ENCODE results near the gene SELENBP1.
"Not testable (repeated sequence)": the region's sequence is repeated elsewhere in the genome, so short reads cannot be mapped to it uniquely, and the experiment has no call there.

SELENBP1 gene

GRCh38 chr1:151372058-151372934, at the start of gene SELENBP1:
Gene SELENBP1, minus strand, starts transcription at chr1:151372705. Its CDS starts 64 bp downstream, at chr1:151372641.
- no peak for DNase-seq

GRCh38 chr1:151419819-151420218, 47.3 kb upstream of the SELENBP1 start:
- DNase-seq = no peak

- no peak for DNase-seq
Measured at GRCh38 chr1:151418081-151418480, 45.6 kb upstream of the SELENBP1 start.

- DNase-seq = no peak
Measured at GRCh38 chr1:151416231-151416630, 43.7 kb upstream of the SELENBP1 start.

- DNase-seq = no peak
Measured at GRCh38 chr1:151411884-151412283, 39.4 kb upstream of the SELENBP1 start.

- DNase-seq = no peak
Measured at GRCh38 chr1:151408891-151409290, 36.4 kb upstream of the SELENBP1 start.

- DNase-seq = no peak
Measured at GRCh38 chr1:151407304-151407703, 34.8 kb upstream of the SELENBP1 start.

GRCh38 chr1:151406176-151406575, 33.7 kb upstream of the SELENBP1 start:
- no peak for DNase-seq

- no peak for DNase-seq
Measured at GRCh38 chr1:151405187-151405951, 32.9 kb upstream of the SELENBP1 start.

GRCh38 chr1:151403612-151404011, 31.1 kb upstream of the SELENBP1 start:
- no peak for DNase-seq

GRCh38 chr1:151402764-151403163, 30.3 kb upstream of the SELENBP1 start:
- DNase-seq = no peak

GRCh38 chr1:151401860-151402259, 29.4 kb upstream of the SELENBP1 start:
- DNase-seq = no peak

GRCh38 chr1:151401125-151401788, 28.8 kb upstream of the SELENBP1 start:
- no peak for DNase-seq

GRCh38 chr1:151399324-151400171, 27.0 kb upstream of the SELENBP1 start, which contains the start of gene PSMB4:
Gene PSMB4, plus strand, starts transcription at chr1:151399573. Its CDS starts 15 bp downstream, at chr1:151399588.
- DNase-seq = peak; percentile 93

- DNase-seq = not testable (repeated sequence)
Measured at GRCh38 chr1:151396265-151396664, 23.8 kb upstream of the SELENBP1 start.

GRCh38 chr1:151393583-151393982, 21.1 kb upstream of the SELENBP1 start:
- DNase-seq = no peak

GRCh38 chr1:151391079-151391563, 18.6 kb upstream of the SELENBP1 start:
- no peak for DNase-seq

- not testable (repeated sequence) for DNase-seq
Measured at GRCh38 chr1:151390221-151391078, 17.9 kb upstream of the SELENBP1 start.

GRCh38 chr1:151386002-151386401, 13.5 kb upstream of the SELENBP1 start:
- DNase-seq = no peak

GRCh38 chr1:151384584-151384983, 12.1 kb upstream of the SELENBP1 start:
- no peak for DNase-seq
